Trophoblast cell (in vitro differentiated cells and primary cell): ENCODE results near the gene GALNT14.

Source experiments
- DNase-seq, 2 donors: peaks; one replicate each; pipeline ENCODE4 v3.0.0-alpha.2; 2016
- H2AFZ ChIP-seq: 2 replicates; pipeline ENCODE4 v1.6.1; 2013; ENCODE audit warnings: low read length, moderate library complexity, mild to moderate bottlenecking; ENCODE audit not compliant: insufficient read depth, poor library complexity
- H2AK5ac ChIP-seq: 2 replicates; pipeline ENCODE4 v1.6.1; 2013; ENCODE audit warnings: mild to moderate bottlenecking, low read length
- H2BK120ac ChIP-seq: 2 replicates; pipeline ENCODE4 v1.6.1; 2013; ENCODE audit warnings: low read length, mild to moderate bottlenecking, moderate library complexity; ENCODE audit not compliant: insufficient read depth, poor library complexity
- H2BK12ac ChIP-seq: 2 replicates; pipeline ENCODE4 v1.6.1; 2013; ENCODE audit warnings: mild to moderate bottlenecking, low read length, moderate library complexity
- H2BK5ac ChIP-seq: 2 replicates; pipeline ENCODE4 v1.6.1; 2013; ENCODE audit warnings: low read length, low read depth, moderate library complexity, mild to moderate bottlenecking; ENCODE audit not compliant: poor library complexity
- H3K14ac ChIP-seq: 2 replicates; pipeline ENCODE4 v1.6.1; 2013; ENCODE audit warnings: mild to moderate bottlenecking, low read length
- H3K18ac ChIP-seq: 2 replicates; pipeline ENCODE4 v1.6.1; 2013; ENCODE audit warnings: mild to moderate bottlenecking, low read length
- H3K23ac ChIP-seq: 2 replicates; pipeline ENCODE4 v1.6.1; 2013; ENCODE audit warnings: low read length
- H3K27ac ChIP-seq: 2 replicates; pipeline ENCODE4 v1.5.1; 2013; ENCODE audit warnings: low read depth, mild to moderate bottlenecking, inconsistent platforms, low read length, moderate library complexity
- H3K27me3 ChIP-seq: 2 replicates; pipeline ENCODE4 v1.6.1; 2013; ENCODE audit warnings: inconsistent platforms, mild to moderate bottlenecking, low read length, moderate library complexity; ENCODE audit not compliant: insufficient read depth
- H3K36me3 ChIP-seq, 2 experiments: 1 replicate in 1 of 2; 2 replicates in 1 of 2; pipeline ENCODE4 v1.6.1; 2013; ENCODE audit warnings: low read length in 2 of 2, mild to moderate bottlenecking in 2 of 2, moderate library complexity in 1 of 2; ENCODE audit not compliant: insufficient read depth in 2 of 2, control insufficient read depth in 1 of 2
- H3K4ac ChIP-seq: 2 replicates; pipeline ENCODE4 v1.6.1; 2013; ENCODE audit warnings: low read depth, mild to moderate bottlenecking, low read length, moderate library complexity
- H3K4me1 ChIP-seq, 2 experiments: 1 replicate in 1 of 2; 2 replicates in 1 of 2; pipeline ENCODE4 v1.6.1; 2013; ENCODE audit warnings: low read length in 2 of 2, mild to moderate bottlenecking in 2 of 2, moderate library complexity in 1 of 2; ENCODE audit not compliant: insufficient read depth in 2 of 2, control insufficient read depth in 1 of 2
- H3K4me2 ChIP-seq: 2 replicates; pipeline ENCODE4 v1.6.1; 2013; ENCODE audit warnings: inconsistent platforms, mild to moderate bottlenecking, low read length, moderate library complexity
- H3K4me3 ChIP-seq: 2 replicates; pipeline ENCODE4 v1.5.1; 2013; ENCODE audit warnings: mild to moderate bottlenecking, low read depth, low read length, inconsistent platforms
- H3K79me1 ChIP-seq: one replicate; pipeline ENCODE4 v1.6.1; 2013; ENCODE audit warnings: low read length
- H3K79me2 ChIP-seq: 2 replicates; pipeline ENCODE4 v1.6.1; 2013; ENCODE audit warnings: low read length, mild to moderate bottlenecking; ENCODE audit not compliant: control insufficient read depth, insufficient read depth, poor library complexity
- H3K9ac ChIP-seq: 2 replicates; pipeline ENCODE4 v1.6.1; 2013; ENCODE audit warnings: mild to moderate bottlenecking, low read length
- H3K9me3 ChIP-seq: 2 replicates; pipeline ENCODE4 v1.6.1; 2013; ENCODE audit warnings: low read depth, mild to moderate bottlenecking, control low read depth, inconsistent platforms, low read length; ENCODE audit not compliant: insufficient read depth
- H4K12ac ChIP-seq: 2 replicates; pipeline ENCODE4 v1.6.1; 2013; ENCODE audit warnings: low read depth, mild to moderate bottlenecking, low read length, moderate library complexity
- H4K8ac ChIP-seq: 2 replicates; pipeline ENCODE4 v1.6.1; 2013; ENCODE audit warnings: low read depth, mild to moderate bottlenecking, low read length, moderate library complexity
- H4K91ac ChIP-seq: one replicate; pipeline ENCODE4 v1.6.1; 2013; ENCODE audit warnings: low read depth, mild to moderate bottlenecking, low read length, moderate library complexity
- WGBS: extraction: QIAGEN DNeasy Blood & Tissue Kit; methylation state at CpG from one replicate; pipeline ENCODE4 v1.1.7; 2013; ENCODE audit warnings: missing lambda C conversion rate; ENCODE audit not compliant: insufficient read length, insufficient coverage; ENCODE audit errors: extremely low coverage; 5-methylcytosine and 5-hydroxymethylcytosine counted together

GALNT14 gene

DNA sequence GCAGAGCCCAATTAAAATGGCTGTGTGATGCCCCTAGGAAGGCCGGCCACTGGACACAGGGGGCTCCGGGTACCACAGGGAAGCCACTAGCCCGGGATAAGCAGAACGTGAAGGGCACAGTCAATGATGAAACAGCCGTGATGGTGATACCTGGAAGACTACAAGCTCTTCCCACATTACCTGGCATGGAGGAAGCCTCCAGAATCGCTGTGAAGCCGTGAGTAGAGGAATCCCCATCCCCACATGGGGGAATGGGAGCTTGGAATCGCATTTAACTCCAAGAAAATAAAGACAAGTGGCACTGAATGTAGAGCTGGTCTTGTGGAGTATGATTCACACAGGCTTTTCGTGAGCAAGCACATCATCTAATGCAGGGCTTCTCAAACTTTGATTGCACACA, 16.1 kb downstream of the GALNT14 start:
- peaks cover 0 to 2% of the 10 kb centered on the region in 2 experiments for H3K4me1 ChIP-seq
- H3K9me3 ChIP-seq, result no peaks in the 10 kb centered on the region
- no peak overlapping the region for H3K14ac ChIP-seq
- no peak overlapping the region for H2BK5ac ChIP-seq
- DNase-seq, result no peak
- H3K36me3 ChIP-seq, result no peaks in the 10 kb centered on the region
- no peaks in the 10 kb centered on the region for H3K79me1 ChIP-seq
- no peak overlapping the region for H3K9ac ChIP-seq
- no peak overlapping the region for H2AK5ac ChIP-seq
- no peak overlapping the region for H3K27ac ChIP-seq
- no peak overlapping the region for H3K23ac ChIP-seq
- H3K4ac ChIP-seq, result no peak overlapping the region
- H4K91ac ChIP-seq, result no peak overlapping the region
- H3K4me3 ChIP-seq, result no peak overlapping the region
- H2BK12ac ChIP-seq, result no peak overlapping the region
- H3K4me2 ChIP-seq, result no peak overlapping the region
- no peak overlapping the region for H3K18ac ChIP-seq
- no peaks in the 10 kb centered on the region for H3K27me3 ChIP-seq
- H2BK120ac ChIP-seq, result no peak overlapping the region
- H4K8ac ChIP-seq, result no peak overlapping the region
- H3K79me2 ChIP-seq, result no peaks in the 10 kb centered on the region
- H2AFZ ChIP-seq, result no peak overlapping the region
- no peak overlapping the region for H4K12ac ChIP-seq
- no CpG with 5 or more reads among the region's 9 CpGs for WGBS

DNA sequence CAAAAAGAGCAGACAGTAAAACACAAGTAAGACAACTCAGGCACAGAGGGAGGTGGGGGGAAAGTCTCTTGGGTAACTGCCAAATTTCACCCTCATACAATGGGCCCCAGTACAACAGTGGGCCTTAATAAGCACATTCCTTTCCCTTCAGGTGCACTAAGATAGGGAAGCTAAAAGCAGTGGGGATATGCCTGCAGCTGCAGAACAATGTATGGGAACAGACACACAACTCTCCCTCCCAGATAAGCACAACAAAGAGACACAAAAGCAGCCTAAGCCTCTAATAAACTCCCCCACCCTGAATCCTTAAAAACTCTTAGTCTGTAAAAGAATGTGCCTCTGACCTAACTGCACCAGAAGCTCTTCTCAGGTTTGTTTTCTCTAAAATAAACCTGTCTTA, 24.5 kb downstream of the GALNT14 start:
- no peak overlapping the region for H4K91ac ChIP-seq
- H3K14ac ChIP-seq, result no peak overlapping the region
- H2BK5ac ChIP-seq, result no peak overlapping the region
- no peaks in the 10 kb centered on the region for H3K4me1 ChIP-seq
- H3K4ac ChIP-seq, result no peak overlapping the region
- no peaks in the 10 kb centered on the region for H3K79me2 ChIP-seq
- no peak overlapping the region for H4K12ac ChIP-seq
- H2AK5ac ChIP-seq, result no peak overlapping the region
- no peak overlapping the region for H2BK120ac ChIP-seq
- no peak overlapping the region for H3K23ac ChIP-seq
- H3K36me3 ChIP-seq, result no peaks in the 10 kb centered on the region
- no peaks in the 10 kb centered on the region for H3K27me3 ChIP-seq
- H3K4me3 ChIP-seq, result no peak overlapping the region
- H3K18ac ChIP-seq, result no peak overlapping the region
- no peak for DNase-seq
- no peak overlapping the region for H2BK12ac ChIP-seq
- H3K9ac ChIP-seq, result no peak overlapping the region
- H2AFZ ChIP-seq, result no peak overlapping the region
- no peak overlapping the region for H4K8ac ChIP-seq
- no peaks in the 10 kb centered on the region for H3K9me3 ChIP-seq
- no peak overlapping the region for H3K4me2 ChIP-seq
- no peaks in the 10 kb centered on the region for H3K79me1 ChIP-seq
- no peak overlapping the region for H3K27ac ChIP-seq

DNA sequence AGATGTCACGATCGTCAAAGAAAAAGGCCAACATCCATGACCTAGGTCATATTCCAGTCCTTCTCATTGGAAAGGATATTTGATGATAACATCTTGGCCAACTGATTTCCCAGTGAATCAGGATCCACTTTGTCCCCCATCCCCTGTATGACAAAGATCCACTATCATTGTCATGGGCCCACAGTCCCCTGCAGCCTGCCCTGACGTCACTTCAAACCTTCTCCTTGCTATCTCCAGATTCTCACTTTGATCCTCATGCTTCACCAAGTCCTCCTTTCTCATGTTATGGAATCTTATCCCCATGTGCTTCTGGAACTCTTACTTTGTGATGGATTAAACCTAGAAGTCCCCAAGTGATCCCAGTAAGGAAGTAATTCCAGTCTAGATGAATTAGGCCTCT, 25.7 kb downstream of the GALNT14 start:
- no peak overlapping the region for H4K91ac ChIP-seq
- H3K4me3 ChIP-seq, result no peak overlapping the region
- no peak overlapping the region for H4K12ac ChIP-seq
- H2BK12ac ChIP-seq, result no peak overlapping the region
- no peaks in the 10 kb centered on the region for H3K79me1 ChIP-seq
- no CpG with 5 or more reads among the region's 3 CpGs for WGBS
- no peak overlapping the region for H3K27ac ChIP-seq
- H3K36me3 ChIP-seq, result no peaks in the 10 kb centered on the region
- no peaks in the 10 kb centered on the region for H3K9me3 ChIP-seq
- H3K18ac ChIP-seq, result no peak overlapping the region
- H3K4me2 ChIP-seq, result no peak overlapping the region
- no peak overlapping the region for H2AFZ ChIP-seq
- no peaks in the 10 kb centered on the region for H3K27me3 ChIP-seq
- no peak overlapping the region for H2BK5ac ChIP-seq
- no peak overlapping the region for H3K9ac ChIP-seq
- no peak overlapping the region for H4K8ac ChIP-seq
- H3K4ac ChIP-seq, result no peak overlapping the region
- H3K14ac ChIP-seq, result no peak overlapping the region
- H2AK5ac ChIP-seq, result no peak overlapping the region
- no peaks in the 10 kb centered on the region for H3K4me1 ChIP-seq
- no peak overlapping the region for H3K23ac ChIP-seq
- no peak overlapping the region for H2BK120ac ChIP-seq
- no peak for DNase-seq
- H3K79me2 ChIP-seq, result no peaks in the 10 kb centered on the region

DNA sequence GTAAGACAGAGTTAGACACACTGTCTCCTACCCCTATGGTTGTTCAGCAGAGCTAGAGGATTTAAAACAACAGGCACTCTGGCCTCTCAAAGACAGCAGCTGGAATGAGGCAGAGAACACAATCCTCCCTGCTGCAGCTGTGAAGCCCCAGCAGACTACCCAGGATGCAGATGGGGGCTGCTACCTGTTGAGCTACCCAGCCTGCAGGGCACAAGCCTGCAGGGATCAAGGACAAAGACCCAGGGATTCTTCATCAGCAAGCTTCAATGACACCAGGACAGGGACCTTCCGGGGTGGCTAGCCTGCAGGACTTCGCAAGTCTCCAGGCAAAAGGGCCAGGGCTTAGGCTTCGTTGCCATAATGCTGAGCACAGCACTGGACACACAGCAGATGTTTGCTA, 27.2 kb downstream of the GALNT14 start:
- no peak overlapping the region for H4K12ac ChIP-seq
- H3K36me3 ChIP-seq, result no peaks in the 10 kb centered on the region
- no peak overlapping the region for H3K23ac ChIP-seq
- no peak overlapping the region for H2AFZ ChIP-seq
- no CpG with 5 or more reads among the region's 3 CpGs for WGBS
- no peak overlapping the region for H3K18ac ChIP-seq
- H3K79me2 ChIP-seq, result no peaks in the 10 kb centered on the region
- H4K8ac ChIP-seq, result no peak overlapping the region
- H3K9me3 ChIP-seq, result no peaks in the 10 kb centered on the region
- DNase-seq, result no peak
- H3K27me3 ChIP-seq, result no peaks in the 10 kb centered on the region
- H4K91ac ChIP-seq, result no peak overlapping the region
- no peak overlapping the region for H2BK120ac ChIP-seq
- no peak overlapping the region for H3K14ac ChIP-seq
- no peak overlapping the region for H3K4ac ChIP-seq
- no peak overlapping the region for H2BK5ac ChIP-seq
- H3K27ac ChIP-seq, result no peak overlapping the region
- H3K4me1 ChIP-seq, result no peaks in the 10 kb centered on the region
- no peak overlapping the region for H3K9ac ChIP-seq
- no peak overlapping the region for H3K4me3 ChIP-seq
- H2AK5ac ChIP-seq, result no peak overlapping the region
- H3K4me2 ChIP-seq, result no peak overlapping the region
- no peaks in the 10 kb centered on the region for H3K79me1 ChIP-seq
- H2BK12ac ChIP-seq, result no peak overlapping the region

DNA sequence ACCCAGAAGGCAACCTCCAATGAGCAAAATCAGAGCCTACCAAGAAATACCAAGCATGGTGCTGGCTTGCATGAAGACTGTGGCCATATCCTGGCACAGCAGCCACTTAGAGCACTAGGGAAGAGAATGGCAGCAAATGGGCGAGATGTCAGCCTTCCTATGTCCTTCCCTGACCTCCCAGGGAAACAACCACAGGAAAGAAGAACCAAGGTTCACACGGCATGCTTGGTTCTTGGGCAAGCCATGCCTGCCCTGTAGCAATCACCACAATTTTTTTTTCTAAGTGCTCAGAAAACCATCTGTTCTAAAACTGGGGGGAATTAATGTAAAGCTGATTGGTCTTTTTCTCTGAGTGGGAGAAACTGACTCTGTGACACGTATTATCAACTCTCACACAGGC, 27.8 kb downstream of the GALNT14 start:
- H3K18ac ChIP-seq, result no peak overlapping the region
- H3K9ac ChIP-seq, result no peak overlapping the region
- no peak overlapping the region for H3K14ac ChIP-seq
- H3K4ac ChIP-seq, result no peak overlapping the region
- H2BK12ac ChIP-seq, result no peak overlapping the region
- no peak overlapping the region for H2AFZ ChIP-seq
- H3K4me3 ChIP-seq, result no peak overlapping the region
- no peak overlapping the region for H3K4me2 ChIP-seq
- H3K4me1 ChIP-seq, result no peaks in the 10 kb centered on the region
- no peaks in the 10 kb centered on the region for H3K36me3 ChIP-seq
- H3K79me1 ChIP-seq, result no peaks in the 10 kb centered on the region
- H2BK5ac ChIP-seq, result no peak overlapping the region
- DNase-seq, result no peak
- no peak overlapping the region for H3K23ac ChIP-seq
- no peaks in the 10 kb centered on the region for H3K79me2 ChIP-seq
- no peak overlapping the region for H4K12ac ChIP-seq
- H3K9me3 ChIP-seq, result no peaks in the 10 kb centered on the region
- no peak overlapping the region for H2BK120ac ChIP-seq
- H3K27ac ChIP-seq, result no peak overlapping the region
- no peak overlapping the region for H2AK5ac ChIP-seq
- H3K27me3 ChIP-seq, result no peaks in the 10 kb centered on the region
- no CpG with 5 or more reads among the region's 3 CpGs for WGBS
- no peak overlapping the region for H4K8ac ChIP-seq
- no peak overlapping the region for H4K91ac ChIP-seq
